ENCODE results near the gene PMPCA.

- TF ChIP-seq CTCF (IDR thresholded peaks at IDR 0.05) (no peak), POLR2A (IDR thresholded peaks at IDR 0.05) (no peak), EP300 (IDR thresholded peaks at IDR 0.05) (no peak)
Observed at GRCh38 chr9:136454026-136454796, 43.8 kb downstream of the PMPCA start.
